PC-3 (cell line): ENCODE data around the gene CNIH3.

ENCODE experiments used
- EZH2 ChIP-seq: fragments of 300-600 bp; sonication (generic); IDR thresholded peaks from one replicate; pipeline ENCODE4 v1.6.1; 2017; ENCODE audit warnings: antibody characterized with exemption, mild to moderate bottlenecking, low read length; ENCODE audit not compliant: unreplicated experiment
- EZH2phosphoT487 ChIP-seq: fragments of 300-600 bp; sonication (generic); IDR thresholded peaks from 2 replicates; pipeline ENCODE4 v1.6.1; 2018; ENCODE audit warnings: mild to moderate bottlenecking, antibody characterized with exemption, low read length, borderline replicate concordance
- TF ChIP-seq, protein P1 (sequence below): fragments of 300-600 bp; sonication (generic); conservative IDR thresholded peaks from 2 replicates; pipeline ENCODE4 v1.5.1; 2017; ENCODE audit warnings: antibody characterized with exemption, low read depth, mild to moderate bottlenecking, low read length

DNA sequence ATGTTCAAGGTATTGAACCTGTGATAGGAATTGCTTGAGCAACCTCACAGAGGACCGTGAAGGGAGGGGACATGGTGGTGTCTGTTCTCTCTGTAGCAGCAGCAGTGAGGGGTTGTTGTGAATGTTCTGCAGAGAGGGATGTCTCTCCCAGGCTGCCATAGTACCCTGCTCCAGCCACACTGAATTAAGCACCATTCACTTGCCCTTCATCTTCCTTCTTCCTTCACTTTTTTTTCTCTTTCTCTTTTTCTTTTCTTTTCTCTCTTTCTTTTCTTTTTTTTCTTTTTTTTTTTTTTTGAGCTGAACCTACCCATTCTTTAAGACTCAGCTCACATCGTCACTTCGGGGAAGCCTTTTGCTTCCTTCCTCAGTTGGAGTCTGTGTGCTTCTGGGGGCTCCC, 89.5 kb downstream of the CNIH3 start:
- TF ChIP-seq, protein P1, sequence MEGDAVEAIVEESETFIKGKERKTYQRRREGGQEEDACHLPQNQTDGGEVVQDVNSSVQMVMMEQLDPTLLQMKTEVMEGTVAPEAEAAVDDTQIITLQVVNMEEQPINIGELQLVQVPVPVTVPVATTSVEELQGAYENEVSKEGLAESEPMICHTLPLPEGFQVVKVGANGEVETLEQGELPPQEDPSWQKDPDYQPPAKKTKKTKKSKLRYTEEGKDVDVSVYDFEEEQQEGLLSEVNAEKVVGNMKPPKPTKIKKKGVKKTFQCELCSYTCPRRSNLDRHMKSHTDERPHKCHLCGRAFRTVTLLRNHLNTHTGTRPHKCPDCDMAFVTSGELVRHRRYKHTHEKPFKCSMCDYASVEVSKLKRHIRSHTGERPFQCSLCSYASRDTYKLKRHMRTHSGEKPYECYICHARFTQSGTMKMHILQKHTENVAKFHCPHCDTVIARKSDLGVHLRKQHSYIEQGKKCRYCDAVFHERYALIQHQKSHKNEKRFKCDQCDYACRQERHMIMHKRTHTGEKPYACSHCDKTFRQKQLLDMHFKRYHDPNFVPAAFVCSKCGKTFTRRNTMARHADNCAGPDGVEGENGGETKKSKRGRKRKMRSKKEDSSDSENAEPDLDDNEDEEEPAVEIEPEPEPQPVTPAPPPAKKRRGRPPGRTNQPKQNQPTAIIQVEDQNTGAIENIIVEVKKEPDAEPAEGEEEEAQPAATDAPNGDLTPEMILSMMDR: no peak
- TF ChIP-seq EZH2phosphoT487 (no peak), EZH2 (no peak)
